Measurements from ENCODE around the gene MED25.

Gene MED25

DNA sequence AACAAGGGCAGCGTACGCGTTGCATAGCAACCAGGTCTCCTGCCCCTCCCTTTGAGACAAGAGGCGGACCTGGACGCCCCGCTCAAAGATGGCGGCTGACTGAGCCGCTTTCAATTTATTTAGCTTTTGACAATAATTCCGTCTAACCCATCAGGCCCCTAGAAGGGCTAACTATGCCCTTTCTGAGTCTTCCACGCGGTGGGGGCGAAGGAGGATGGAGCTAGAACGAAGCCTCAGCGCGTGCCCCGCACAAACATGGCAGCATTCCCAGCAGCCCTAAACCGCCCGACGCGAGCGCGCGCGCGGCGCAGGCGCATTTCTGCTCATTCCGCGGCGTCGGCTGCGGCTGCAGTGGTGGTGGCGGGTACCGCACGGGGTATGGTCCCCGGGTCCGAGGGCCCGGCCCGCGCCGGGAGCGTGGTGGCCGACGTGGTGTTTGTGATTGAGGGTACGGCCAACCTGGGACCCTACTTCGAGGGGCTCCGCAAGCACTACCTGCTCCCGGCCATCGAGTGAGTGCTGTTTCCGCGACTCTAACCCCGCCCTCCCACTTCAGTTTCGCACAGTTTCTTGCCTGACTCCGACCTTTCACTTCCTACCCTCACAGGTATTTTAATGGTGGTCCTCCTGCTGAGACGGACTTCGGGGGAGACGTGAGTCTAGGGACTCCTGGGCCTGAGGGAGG lies at the start of gene MED25:
MED25 (plus strand) TSS at position 326 of the 685 bp plus-strand sequence; CDS start at position 379, 53 bp downstream.
- peak; percentile 80 to 98 for DNase-seq

DNA sequence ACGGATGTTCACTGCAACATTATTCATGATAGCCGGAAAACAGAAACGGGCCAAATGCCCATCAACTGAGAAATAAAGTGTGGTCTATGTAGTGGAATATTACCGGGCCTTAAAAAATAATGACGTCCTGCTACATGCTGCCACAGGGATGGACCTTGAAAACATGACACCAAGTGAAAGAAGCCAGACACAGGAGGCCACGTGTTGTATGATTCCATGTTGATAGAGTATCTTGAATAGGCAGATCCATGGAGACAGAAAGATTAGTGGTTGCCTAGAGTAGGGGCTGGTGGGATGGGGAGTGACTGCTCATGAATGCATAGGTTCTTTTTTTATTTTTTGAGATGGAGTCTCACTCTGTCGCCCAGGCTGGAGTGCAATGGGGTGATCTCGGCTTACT lies 47.6 kb upstream of the MED25 start:
- no peak for DNase-seq

- DNase-seq = no peak
These were observed 46.4 kb upstream of the MED25 start for GRCh38 chr19:49771674-49772139.

DNA sequence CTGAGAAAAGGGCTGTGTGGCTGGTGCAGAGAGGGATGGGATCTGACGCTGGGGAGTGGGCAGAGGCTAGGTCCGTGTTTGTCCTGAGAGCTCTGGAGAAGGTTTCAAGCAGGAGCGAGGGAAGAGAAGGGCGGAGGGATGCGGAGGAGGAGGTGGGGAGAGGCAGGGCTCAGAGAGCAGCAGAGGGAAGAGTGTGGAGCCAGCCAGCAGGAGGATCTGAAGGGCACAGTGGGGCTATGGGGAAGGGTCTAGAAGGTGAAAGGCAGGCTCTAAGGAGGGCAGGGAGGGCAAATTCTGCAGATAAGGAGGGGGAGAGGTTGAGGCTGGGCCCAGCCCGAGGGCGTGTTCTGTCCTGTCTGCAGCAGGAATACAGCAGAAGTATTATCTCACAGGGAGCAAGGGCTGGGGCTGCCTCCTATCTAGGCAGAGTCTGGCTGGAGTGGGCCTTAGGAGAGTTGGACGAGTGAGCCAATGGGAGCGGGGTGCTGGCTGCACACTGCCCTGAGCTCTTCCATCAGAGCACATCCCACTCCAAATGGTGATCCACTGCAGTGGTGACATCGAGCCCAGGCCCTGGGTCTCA lies 45.1 kb upstream of the MED25 start:
- DNase-seq = no peak

GRCh38 chr19:49773663-49774350 lies 44.3 kb upstream of the MED25 start:
- DNase-seq = no peak

DNA sequence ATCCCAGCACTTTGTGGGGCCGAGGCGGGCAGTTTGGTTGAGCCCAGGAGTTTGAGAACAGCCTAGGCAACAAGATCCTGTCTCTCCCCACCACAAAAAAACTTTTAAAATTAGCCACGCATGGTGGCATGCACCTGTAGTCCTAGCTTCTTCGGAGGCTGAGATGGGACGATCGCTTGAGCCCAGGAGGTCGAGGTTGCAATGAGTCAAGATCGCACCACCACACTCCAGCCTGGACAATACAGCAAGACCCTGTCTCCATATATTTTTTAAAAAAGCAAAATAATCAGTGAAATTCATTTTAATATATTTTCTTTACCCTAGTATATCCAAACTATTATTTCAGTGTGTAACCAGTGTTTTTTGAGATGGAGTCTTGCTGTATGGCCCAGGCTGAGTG lies 43.1 kb upstream of the MED25 start:
- DNase-seq = no peak

DNA sequence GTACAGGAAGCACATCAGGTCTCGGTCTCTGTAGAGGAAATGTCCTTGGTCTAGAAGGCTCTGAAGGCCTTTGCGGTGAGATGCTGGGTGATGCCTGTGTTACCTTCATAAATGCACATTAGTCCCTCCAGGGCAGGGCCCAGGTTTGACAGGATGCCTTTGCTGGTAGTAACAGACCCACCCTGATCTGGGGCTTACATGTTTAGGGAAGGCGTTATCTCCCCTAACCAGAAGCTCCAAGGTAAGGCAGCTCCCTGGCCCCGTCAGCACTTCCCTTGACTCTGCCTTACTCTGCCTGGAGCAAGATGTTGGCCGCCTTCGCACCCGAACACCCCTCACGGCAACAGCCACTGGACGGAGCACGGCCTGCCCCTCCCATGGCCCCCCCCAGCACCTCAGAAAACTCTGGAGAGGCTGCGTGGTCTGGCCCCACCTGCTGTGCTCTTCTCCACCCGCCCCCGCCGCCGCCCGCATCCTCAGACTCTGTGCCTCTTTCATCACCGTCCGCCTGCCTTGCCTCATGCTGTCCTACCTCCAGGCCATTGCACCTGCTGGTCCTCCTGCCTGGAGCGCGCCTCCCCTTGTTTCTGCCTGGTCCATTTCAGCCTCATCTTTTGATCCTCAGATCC lies 42.2 kb upstream of the MED25 start:
- no peak for DNase-seq

DNA sequence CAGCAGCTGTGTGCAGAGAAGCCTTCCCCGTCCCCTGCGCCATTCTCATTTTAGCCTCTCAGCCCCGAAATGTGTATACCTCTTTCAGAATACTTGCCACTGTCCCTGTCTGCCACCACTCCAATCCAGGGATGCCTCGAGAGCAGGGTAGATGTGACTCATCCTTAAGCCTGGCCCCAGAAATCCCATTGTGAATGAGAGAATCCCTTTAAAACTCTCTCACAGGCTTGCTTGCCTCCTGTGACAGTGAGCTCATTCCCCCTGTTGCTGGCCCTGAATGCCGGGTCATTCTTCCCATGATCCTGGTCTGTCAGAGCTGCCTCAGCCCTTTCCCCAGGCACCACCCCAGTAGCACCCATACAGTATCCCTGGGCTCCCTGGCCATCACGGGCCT lies 41.7 kb upstream of the MED25 start:
- no peak for DNase-seq

DNA sequence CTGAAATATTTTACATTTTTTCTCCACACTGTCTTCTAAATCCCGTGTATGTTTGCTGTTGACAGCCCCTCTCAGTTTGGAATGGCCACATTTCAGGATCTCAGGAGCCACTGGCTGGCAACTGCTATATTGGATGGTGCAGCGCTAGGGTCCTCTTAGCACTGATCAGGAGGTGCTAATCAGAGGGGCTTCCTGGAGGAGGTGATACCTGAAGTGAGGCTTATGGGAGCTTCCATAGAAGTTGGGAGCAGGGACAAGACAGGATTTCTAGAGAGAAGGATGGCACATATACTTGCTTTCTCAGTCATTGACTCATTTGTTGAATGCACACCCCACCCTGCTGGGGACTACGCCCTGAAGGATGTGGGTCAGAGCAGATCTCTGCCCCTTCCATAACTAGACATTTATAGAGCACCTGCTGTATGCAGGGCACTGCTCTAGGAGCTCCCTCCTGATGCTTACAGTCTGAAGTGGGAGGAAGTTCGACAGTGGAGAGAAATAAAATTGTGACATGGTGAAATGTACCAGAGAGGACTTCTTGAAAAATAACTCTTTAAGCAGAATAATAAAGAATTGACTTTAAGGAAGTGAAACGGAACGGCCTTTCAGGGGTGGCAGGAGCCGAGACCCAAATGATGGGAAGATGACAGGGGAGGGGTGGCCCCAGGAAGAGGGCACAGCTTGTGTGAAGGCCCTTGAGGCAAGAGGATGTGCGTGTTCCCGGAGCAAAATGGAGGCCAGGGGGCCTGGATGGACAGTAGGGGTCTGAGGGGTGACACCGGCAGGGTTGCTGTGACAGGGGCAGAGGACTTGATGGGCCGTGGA lies 38.1 kb upstream of the MED25 start:
- DNase-seq = no peak

DNA sequence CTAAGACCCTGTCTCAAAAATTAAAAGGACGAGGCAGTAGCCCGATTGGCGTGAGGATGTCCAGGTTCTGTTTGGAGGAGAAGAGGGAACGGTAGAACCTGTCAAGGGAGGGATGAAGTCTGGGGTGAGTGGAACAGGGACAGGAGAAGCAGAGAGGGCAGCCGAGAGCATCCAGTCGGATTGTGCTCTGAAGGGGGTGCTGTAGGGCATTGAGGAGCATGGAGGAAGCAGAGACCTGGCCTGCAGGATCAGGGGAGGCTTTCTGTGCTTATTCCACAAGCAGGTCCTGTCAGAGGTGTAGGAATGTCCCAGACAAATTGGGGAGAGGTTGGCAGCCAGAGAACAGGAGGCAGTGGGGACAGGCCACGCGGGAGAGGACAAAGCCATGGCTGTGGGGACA lies 37.2 kb upstream of the MED25 start:
- no peak for DNase-seq

- no peak for DNase-seq
These were observed 36.7 kb upstream of the MED25 start for GRCh38 chr19:49781394-49781793.

GRCh38 chr19:49782515-49782914 lies 35.6 kb upstream of the MED25 start:
- DNase-seq = no peak

DNA sequence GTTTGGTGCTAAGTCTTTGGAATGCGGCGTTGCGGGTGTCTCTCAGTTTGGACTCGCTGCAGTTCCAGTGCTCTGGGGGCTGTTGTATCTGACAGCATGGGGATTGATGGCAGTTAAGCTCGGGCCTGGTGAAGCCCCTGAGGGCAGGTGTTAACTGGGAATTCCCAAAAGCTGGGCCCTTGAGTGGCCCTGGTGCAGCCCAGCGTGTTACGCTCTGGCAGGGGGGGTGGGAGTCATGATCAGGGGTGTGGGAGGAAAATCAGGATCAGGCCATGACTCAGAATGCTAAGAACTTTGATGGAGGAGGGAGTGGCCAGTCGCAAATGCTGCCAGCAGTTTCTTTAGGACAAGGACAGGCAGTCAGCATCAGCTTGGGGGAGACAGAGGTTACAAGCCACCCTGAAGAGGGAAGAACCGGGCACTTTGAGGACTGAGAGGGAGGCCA lies 31.7 kb upstream of the MED25 start:
- no peak for DNase-seq

DNA sequence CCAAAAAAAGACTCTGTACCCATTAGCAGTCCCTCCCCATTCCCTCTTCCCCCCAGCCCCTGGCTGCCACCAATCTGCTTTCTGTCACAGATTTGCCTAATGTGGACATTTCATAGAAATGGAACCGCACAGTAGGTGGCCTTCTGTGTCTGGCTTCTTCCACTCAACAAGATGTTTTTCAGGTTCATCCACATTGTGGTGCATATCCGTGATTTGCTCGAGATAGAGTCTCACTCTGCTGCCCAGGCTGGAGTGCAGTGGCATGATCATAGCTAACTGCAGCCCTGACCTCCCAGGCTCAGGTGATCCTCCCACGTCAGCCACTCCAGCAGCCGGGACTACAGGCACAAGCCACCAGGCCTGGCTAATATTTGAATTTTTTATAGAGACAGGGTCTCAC lies 30.3 kb upstream of the MED25 start:
- no peak for DNase-seq

- no peak for DNase-seq
These were observed 29.2 kb upstream of the MED25 start for GRCh38 chr19:49788857-49789256.

DNA sequence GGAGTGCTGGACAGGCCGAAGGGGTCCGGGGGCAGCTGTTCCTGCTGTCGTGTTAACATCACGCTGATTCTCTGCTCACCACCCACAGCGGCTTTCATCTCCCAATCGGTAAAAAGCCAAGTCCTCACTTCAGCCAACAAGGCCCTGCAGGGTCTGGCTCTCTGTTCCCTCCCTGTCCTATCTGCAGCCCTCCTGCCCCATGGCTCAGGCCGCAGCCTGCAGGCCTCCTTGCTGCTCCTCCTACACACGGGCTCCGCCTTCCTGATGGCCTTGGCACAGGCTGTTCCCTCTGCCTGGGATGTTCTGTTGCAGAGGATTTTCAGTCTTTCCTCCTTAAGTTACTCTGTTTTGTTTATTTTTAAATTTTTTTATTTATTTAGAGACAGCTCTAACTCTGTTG lies 27.2 kb upstream of the MED25 start:
- no peak for DNase-seq

DNA sequence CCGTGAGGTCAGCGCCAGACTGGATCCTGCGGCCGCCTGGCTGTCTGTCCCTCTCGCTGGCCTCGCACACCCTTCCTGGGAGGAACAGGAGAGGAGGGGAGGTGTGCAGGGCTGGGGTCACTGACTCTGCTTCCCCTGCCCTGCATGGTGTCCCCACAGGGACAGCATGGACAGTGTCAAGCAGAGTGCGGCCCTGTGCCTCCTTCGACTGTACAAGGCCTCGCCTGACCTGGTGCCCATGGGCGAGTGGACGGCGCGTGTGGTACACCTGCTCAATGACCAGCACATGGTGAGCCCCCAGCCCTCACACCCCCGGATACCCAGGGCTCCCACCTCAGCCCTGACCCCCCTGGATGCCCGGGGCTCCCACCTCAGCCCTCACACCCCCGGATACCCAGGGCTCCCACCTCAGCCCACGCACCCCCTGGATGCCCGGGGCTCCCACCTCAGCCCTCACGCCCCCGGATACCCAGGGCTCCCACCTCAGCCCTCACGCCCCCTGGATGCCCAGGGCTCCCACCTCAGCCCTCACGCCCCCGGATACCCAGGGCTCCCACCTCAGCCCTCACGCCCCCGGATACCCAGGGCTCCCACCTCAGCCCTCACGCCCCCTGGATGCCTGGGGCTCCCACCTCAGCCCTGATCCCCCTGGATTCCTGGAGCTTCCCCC lies 26.2 kb upstream of the MED25 start:
- no peak for DNase-seq

GRCh38 chr19:49792829-49793560 lies 25.1 kb upstream of the MED25 start:
- no peak for DNase-seq

DNA sequence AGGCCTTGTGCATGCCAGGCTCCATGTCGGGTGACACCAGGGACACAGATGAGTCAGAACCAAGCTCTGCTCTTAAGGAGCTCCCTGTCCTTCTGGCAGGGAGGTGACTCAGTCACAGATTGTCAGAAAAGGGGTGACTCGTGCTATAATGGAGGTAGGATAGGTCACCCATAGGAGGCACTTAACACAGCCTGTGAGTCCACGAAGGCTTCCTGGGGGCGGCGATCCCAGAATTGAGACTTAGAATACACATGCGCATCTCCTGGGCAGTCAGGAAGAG lies 24.6 kb upstream of the MED25 start:
- no peak for DNase-seq

GRCh38 chr19:49795615-49796014 lies 22.5 kb upstream of the MED25 start:
- DNase-seq = no peak

- DNase-seq = no peak
These were observed 19.5 kb upstream of the MED25 start for GRCh38 chr19:49798574-49798973.
